MG63 (cell line): ENCODE measurements around the gene BLVRA. TPM values are rescaled to one million over a fixed set of nuclear protein-coding genes. Genes with fewer than 3 reads are reported as not detected.
"Not testable (repeated sequence)": the region's sequence is repeated elsewhere in the genome, so short reads cannot be mapped to it uniquely, and the experiment has no call there.

Source experiments
- DNase-seq: peaks from one replicate; pipeline ENCODE4 v3.0.0-alpha.2; 2020
- H3K27me3 ChIP-seq: fragments of 250-450 bp; sonication (Bioruptor Pico); 2 replicates; pipeline ENCODE4 v1.5.1; 2020; ENCODE audit warnings: mild to moderate bottlenecking, moderate library complexity
- H3K36me3 ChIP-seq: fragments of 250-450 bp; sonication (Bioruptor Pico); 2 replicates; pipeline ENCODE4 v1.5.1; 2020; ENCODE audit warnings: mild to moderate bottlenecking, moderate library complexity
- H3K4me3 ChIP-seq: fragments of 250-450 bp; sonication (Bioruptor Pico); 2 replicates; pipeline ENCODE4 v1.5.1; 2020; ENCODE audit warnings: mild to moderate bottlenecking, moderate library complexity
- H3K9me3 ChIP-seq: fragments of 250-450 bp; sonication (Bioruptor Pico); 2 replicates; pipeline ENCODE4 v1.5.1; 2020; ENCODE audit warnings: mild to moderate bottlenecking, moderate library complexity
- total RNA-seq: library from RNA; depleted of rRNA; stranded (reverse); fragments of >200 nt; shearing (Covaris generic); gene quantifications from 2 replicates; pipeline ENCODE4 v1.2.3, GENCODE V29; 2014; ENCODE audit warnings: low replicate concordance

The BLVRA gene
- total RNA-seq, 1 experiment from 2014 or later = 42.1 TPM

DNA sequence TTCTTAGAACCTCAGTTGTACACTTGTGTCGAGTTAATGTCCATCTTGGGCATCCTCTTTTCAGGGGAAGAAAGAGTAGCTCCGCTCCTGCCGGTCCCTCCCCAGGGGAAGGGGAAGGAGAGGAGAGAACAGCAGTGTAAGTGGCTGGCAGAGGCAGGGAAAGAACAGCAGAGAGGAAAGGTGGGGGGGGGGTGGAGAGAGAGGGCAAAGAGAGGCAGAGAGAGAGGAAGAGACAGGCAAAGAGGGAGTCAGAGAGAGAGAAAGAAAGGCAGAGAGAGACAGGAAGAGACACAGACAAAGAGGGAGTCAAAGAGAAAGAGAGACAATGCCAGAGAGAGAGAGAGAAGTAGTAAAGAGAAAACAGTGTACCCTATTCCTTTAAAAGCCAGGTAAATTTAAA is 56.9 kb downstream of the BLVRA start:
- H3K36me3 ChIP-seq = no peaks in the 10 kb centered on the region

DNA sequence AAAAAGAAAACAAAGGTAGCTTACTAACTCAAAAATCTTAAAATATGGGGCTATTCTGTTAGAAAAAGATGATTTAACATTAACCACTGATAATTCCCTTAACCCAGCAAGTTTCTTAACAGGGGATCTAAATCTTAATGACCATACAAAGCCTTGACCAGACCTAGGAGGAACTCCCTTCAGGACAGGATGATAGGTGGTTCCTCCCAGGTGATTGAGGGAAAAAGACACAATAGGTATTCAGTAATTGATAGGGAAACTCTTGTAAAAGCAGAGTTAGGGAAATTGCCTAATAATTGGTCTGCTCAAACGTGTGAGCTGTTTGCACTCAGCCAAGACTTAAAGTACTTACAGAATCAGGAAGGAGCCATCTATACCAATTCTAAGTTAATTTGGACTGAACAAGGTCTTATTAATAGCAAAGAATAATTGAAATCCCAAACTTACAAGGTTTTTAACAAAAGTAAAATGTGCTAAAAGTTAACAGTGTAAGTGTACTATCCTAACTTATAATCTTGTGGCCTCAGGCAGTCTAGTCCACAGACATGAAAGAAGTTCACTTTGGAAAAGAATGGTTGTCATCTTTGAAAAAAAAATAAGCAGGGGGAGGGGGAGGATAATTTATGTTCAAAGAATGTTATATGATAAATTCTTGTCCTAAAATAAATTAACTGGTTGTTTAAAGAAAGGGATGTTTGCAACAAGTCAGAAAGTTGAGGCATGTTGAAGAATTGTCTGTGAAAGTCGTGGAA is 57.7 kb downstream of the BLVRA start:
- not testable (repeated sequence) for H3K9me3 ChIP-seq, H3K36me3 ChIP-seq, H3K27me3 ChIP-seq, DNase-seq, H3K4me3 ChIP-seq

More for the DNA sequence above, 56.9 kb downstream of the BLVRA start:
- no peak overlapping the region for H3K4me3 ChIP-seq
- peaks cover under 1% of the 10 kb centered on the region; the same call in 1 of the 2 replicates for H3K27me3 ChIP-seq
- no peaks in the 10 kb centered on the region for H3K9me3 ChIP-seq
- DNase-seq = no peak

DNA sequence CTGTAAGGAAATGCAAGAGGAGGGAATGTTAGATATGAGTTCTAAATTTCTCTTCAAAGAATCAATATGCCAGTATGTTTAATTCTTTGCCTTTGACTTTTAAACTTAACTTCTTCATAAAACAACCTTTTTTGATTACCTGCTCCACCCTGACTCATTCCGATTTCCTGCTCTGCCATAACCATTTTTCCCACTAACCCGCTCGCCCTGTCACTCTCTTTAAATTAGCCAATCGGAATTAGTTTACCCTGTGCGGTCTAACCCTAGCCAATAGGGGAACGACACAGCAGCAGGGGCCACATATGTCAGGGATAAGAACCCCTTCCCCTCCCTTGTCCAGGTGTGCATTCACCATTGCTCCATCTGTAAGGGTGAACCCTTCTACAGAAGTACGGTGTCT is 64.9 kb downstream of the BLVRA start:
- H3K36me3 ChIP-seq = not testable (repeated sequence)

DNA sequence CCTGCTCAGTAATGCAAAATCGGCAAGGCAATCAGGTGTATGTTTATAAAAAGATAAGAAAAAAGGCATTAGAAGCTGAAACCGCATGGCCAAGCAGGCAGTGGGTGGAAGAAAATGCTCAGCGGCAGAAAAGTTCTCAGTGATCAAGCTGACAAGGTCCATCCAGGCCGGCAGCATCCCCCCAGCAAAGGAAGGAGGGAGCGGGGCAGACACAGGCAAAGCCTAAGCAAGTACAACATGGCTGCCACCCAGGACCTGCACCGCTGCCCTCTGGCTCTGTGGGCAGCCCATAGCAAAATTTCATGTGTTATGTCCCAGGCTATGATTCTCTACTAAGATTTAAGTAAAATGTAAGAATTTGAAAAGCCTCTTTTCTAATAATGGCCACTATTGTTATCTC is 65.5 kb downstream of the BLVRA start:
- no peaks in the 10 kb centered on the region for H3K9me3 ChIP-seq
- H3K36me3 ChIP-seq = no peaks in the 10 kb centered on the region
- H3K4me3 ChIP-seq = no peak overlapping the region
- H3K27me3 ChIP-seq = peaks cover 4% of the 10 kb centered on the region; the same call in 1 of the 2 replicates
- no peak for DNase-seq

More for the DNA sequence above, 64.9 kb downstream of the BLVRA start:
- not testable (repeated sequence) for H3K4me3 ChIP-seq, H3K9me3 ChIP-seq, DNase-seq, H3K27me3 ChIP-seq

DNA sequence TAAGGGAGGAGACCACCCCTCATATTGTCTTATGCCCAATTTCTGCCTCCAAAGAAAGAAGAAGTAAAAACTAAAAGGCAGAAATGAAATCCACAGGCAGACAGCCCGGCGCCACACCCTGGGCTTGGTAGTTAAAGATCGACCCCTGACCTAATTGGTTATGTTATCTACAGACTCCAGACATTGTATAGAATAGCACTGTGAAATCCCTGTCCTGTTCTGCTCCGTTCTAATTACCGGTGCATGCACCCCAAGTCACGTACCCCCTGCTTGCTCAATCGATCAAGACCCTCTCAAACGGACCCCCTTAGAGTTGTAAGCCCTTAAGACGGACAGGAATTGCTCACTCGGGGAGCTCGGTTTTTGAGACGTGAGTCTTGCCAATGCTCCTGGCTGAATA is 66.0 kb downstream of the BLVRA start:
- H3K27me3 ChIP-seq, H3K4me3 ChIP-seq, DNase-seq: not testable (repeated sequence)

DNA sequence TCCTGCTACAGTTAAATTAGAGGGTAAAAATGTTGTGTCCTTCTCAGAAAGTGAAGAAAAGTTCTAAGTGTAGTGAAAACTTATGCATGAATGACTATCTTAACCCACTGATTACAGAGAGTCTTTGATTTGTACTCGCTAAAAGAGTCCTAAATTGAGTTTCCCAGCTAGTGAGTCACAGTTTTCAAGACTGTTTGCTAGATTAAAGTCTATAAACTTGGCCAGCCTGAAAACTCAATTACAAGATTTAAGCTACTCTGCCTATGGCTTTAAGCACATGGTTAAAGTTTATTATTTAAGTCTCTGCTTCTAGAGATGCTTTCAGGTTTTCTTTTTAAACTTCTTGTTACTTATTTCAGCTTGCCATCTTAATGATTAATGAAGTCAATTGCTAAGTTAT is 66.5 kb downstream of the BLVRA start:
- Histone ChIP-seq H3K9me3 (no peaks in the 10 kb centered on the region), H3K36me3 (no peaks in the 10 kb centered on the region), H3K27me3 (peaks cover 4% of the 10 kb centered on the region; the same call in 1 of the 2 replicates), H3K4me3 (no peak overlapping the region)
- no peak for DNase-seq

More for the DNA sequence above, 66.0 kb downstream of the BLVRA start:
- H3K9me3 ChIP-seq, H3K36me3 ChIP-seq: not testable (repeated sequence)

DNA sequence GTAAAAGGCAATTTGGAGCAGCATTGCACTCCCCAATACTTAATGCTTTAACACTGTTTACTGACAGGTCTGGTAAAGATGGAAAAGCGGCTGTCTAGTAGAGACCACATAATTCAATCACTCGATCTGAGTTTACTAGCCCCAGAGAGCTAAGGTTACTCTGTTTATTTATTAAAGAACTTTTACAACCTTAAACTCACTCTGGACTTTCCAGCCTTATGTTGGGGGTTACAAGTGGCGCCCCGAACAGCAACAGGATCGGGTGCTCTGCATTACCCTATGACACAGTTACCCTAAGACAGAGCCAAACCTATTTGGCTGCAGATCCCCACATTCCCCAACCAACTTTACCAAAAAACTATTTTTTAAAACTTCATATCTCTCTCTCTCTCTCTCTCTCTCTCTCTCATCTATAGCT is 66.9 kb downstream of the BLVRA start:
- peaks cover 4% of the 10 kb centered on the region; the same call in 1 of the 2 replicates for H3K27me3 ChIP-seq
- H3K36me3 ChIP-seq = no peaks in the 10 kb centered on the region
- no peak overlapping the region for H3K4me3 ChIP-seq
- DNase-seq = no peak
- no peaks in the 10 kb centered on the region for H3K9me3 ChIP-seq

DNA sequence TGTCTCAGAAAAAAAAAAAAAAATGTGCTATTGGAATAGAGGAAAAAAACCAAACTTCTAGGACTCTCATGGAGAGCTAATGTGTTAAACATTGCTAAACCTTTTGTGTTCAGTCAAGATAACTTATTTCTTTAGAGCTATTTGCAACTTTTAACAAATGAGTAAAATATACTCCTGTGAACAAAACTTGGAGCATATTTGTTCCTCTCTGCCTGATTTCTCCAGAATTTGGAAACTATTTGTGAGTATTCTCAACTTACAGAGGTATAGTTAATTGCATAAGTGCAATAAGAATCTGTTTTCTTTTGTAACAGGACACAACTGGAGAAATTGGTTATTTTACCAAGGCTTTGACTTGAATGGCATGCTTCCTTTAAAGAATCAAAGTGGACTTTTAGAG is 72.4 kb downstream of the BLVRA start:
- H3K36me3 ChIP-seq, DNase-seq, H3K9me3 ChIP-seq, H3K4me3 ChIP-seq, H3K27me3 ChIP-seq: not testable (repeated sequence)

DNA sequence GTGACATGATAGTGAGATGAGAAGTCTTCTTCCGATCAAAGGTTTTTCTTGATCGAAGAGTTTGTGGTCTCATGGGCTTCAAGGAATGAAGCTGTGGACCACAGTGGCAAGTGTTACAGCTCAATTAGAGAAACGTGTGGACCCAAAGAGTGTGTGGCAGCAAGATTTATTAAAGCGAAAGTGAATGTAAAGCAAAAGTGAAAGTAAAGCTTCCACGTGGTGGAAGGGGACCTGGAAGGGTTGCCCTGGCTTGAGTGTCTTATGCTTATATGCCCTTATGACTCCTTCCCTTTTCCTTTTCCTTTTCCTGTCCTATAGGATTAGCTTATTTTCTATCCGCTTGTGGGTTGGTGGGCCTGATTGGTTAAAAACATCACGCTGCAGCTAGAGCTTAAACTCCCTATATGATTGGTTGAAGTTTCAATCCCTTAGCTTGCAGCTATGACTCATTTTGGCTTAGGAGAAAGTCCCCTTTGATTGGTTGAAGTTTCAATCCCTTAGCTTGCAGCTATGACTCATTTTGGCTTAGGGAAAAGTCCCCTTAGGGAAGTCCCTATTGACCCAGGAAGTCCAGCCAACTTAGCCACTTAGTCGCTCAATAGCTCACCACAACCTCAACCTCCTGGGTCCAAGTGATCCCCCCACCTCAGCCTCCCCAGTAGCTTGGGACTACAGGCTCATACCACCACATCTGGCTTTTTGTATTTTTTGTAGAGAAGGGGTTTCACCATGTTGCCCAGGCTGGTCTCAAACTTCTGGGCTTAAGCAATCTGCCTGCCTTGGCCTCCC is 76.2 kb downstream of the BLVRA start:
- H3K4me3 ChIP-seq = peak overlapping the region; percentile 1; the same call in 1 of the 2 replicates
- peak; percentile 16 for DNase-seq
- H3K27me3 ChIP-seq = no peaks in the 10 kb centered on the region
- H3K9me3 ChIP-seq = peaks cover 2% of the 10 kb centered on the region; the same call in 1 of the 2 replicates
- no peaks in the 10 kb centered on the region for H3K36me3 ChIP-seq

DNA sequence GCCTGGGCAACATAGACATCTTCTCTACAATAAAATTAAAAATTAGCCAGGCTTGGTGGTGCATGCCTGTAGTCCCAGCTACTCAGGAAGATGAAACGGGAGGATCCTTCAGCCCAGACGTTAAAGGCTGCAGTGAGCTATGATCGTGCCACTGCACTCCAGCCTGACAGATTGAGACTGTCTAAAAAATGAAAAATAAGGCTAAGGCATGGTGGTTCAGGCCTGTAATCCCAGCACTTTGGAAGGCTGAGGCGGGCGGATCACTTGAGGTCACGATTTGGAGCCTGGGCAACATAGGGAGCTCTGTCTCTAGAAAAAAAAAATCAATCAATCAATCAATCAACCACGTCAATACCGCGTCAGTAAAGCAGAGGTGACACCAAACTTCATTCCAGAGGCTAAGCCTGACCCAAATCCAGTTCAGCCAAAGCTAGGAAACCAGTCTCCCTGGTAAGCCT is 79.8 kb downstream of the BLVRA start:
- Histone ChIP-seq H3K27me3 (no peaks in the 10 kb centered on the region), H3K9me3 (peaks cover 2% of the 10 kb centered on the region; the same call in 1 of the 2 replicates), H3K36me3 (no peaks in the 10 kb centered on the region), H3K4me3 (no peak overlapping the region; the same call in 1 of the 2 replicates)
- no peak for DNase-seq

DNA sequence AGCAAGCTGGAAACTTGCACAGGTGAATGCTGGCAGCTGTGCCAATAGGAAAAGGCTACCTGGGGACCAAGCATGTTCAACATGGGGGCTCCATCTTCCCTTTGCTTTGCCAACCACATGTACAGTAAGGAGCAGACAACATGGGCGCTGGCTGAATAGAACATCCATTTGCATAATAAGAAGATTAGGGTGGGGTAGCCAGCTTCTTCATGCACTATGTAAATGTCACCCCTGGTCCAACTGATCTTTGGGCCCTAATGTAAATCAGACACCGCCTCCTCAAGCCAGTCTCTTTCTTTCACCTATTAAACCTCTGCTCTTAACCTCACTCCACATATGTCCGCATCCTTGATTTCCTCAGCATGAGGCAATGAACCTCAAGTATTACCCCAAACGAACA is 84.8 kb downstream of the BLVRA start:
- H3K36me3 ChIP-seq = no peaks in the 10 kb centered on the region
- no peak for DNase-seq
- H3K27me3 ChIP-seq = no peaks in the 10 kb centered on the region
- H3K9me3 ChIP-seq = no peaks in the 10 kb centered on the region
- H3K4me3 ChIP-seq = no peak overlapping the region

DNA sequence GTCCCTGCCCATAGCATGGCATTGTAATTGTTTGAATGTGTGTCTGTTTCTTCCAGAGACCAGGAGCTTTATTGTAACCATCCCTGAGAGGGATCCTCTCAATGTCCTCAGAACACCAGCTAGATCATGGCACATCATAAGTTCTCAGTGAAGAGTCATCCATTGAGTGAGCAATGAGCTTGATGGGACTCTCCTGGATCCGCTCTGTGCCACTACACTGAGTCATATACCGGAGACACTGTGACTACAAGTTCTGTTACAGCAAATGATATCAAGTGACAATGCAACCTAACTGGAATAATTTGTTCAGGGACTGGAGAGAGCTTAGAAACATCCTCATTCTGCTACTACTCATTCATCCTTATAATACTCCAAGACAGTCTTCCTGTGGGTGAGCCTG is 85.8 kb downstream of the BLVRA start:
- H3K36me3 ChIP-seq = no peaks in the 10 kb centered on the region
- DNase-seq = no peak

DNA sequence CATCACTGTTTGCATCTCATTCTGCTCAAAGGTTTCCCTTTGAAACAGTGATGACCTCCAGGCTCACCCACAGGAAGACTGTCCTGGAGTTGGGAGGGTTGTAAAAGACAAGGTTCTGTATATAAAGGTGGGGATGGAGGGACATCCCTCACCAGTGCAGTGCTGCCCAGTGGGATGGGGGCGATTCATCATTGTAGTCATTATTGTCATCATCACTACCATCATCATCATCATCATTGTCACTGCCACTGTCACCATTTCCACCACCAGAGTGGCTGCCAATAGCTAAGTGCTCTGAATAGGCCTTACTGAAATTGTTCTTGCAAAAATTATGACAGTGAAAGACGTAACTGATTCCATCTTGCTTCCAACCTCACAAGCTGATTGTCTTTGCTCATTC is 86.2 kb downstream of the BLVRA start:
- no peaks in the 10 kb centered on the region for H3K9me3 ChIP-seq
- no peaks in the 10 kb centered on the region for H3K36me3 ChIP-seq
- no peaks in the 10 kb centered on the region for H3K27me3 ChIP-seq
- no peak overlapping the region for H3K4me3 ChIP-seq
- DNase-seq = no peak

More for the DNA sequence above, 85.8 kb downstream of the BLVRA start:
- Histone ChIP-seq H3K4me3 (no peak overlapping the region), H3K27me3 (no peaks in the 10 kb centered on the region), H3K9me3 (no peaks in the 10 kb centered on the region)

DNA sequence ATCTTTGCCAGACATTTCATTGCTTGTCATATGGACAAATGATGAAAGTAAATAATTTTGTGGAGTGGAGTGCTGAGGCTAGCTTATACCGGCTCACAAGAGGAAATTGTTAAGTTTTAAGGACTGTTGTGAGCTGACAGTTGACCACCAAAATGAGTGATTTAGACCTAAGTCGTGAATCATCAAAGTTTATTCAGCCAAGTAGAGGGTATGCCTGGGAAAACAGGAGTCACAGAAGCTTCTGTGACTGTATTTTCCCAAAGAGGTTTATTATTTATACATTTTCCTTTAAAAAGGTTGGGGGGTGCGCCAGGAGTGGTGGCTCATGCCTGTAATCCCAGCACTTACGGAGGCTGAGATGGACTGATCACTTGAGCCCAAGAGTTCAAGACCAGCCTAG is 89.0 kb downstream of the BLVRA start:
- H3K27me3 ChIP-seq = no peaks in the 10 kb centered on the region
- no peak overlapping the region for H3K4me3 ChIP-seq
- no peaks in the 10 kb centered on the region for H3K9me3 ChIP-seq
- no peaks in the 10 kb centered on the region for H3K36me3 ChIP-seq
- DNase-seq = peak; percentile 28

DNA sequence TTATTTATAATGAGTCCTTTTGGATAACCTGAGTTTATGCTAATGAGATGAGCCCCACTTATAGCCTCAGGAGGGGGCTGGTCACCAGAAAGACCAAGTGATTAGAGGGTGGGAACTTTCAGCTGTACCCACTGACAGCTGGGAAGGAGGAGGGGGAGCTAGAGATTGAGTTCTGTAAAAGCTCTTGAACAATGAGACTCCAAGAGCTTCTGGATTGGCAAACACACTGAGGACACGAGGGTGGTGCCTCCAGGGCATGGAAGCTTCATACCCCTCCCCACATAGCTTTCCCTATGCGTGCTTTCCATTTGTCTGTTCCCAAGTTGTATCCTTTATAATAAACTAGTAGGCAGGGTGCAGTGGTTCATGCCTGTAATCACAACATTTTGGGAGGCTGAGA is 90.6 kb downstream of the BLVRA start:
- Histone ChIP-seq H3K9me3 (no peaks in the 10 kb centered on the region), H3K4me3 (no peak overlapping the region), H3K36me3 (no peaks in the 10 kb centered on the region), H3K27me3 (no peaks in the 10 kb centered on the region)
- no peak for DNase-seq

DNA sequence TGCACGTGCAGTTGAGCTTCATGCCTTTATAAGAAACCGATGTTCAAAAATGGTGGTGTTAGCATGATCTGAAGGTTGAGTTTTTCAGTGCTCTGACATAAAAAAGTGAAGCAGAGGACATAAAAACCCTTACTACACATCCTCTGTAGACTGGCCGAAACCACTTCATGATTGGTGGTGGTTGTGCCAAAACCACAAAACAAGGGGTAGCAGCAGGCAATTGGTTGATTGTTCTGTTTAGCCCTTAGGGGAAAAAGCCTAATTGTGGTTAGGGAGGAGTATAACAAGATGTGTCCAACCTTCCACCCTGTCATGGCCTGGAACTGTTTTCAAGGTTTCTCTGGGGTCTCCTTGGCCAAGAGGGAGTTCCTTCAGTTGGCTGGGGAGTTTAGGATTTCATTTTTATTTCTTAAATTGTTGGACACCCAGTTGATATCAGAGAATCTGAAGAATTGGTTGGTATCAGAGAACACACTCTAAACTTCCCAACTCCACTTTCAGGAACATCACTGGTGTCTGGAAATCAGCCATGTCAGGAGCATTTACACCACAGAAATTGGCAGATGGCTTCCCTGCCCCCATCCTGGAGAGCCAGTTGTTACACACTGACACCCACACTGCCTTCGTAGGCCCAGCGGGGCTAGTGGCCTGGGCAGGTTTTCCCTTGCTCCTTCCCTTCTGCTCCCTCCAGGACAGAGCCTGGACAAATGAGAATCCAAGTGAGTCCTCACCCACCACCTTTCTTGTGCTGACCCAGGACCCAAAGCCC is 92.1 kb downstream of the BLVRA start:
- Histone ChIP-seq H3K9me3 (no peaks in the 10 kb centered on the region), H3K4me3 (no peak overlapping the region), H3K27me3 (no peaks in the 10 kb centered on the region), H3K36me3 (no peaks in the 10 kb centered on the region)
- no peak for DNase-seq

DNA sequence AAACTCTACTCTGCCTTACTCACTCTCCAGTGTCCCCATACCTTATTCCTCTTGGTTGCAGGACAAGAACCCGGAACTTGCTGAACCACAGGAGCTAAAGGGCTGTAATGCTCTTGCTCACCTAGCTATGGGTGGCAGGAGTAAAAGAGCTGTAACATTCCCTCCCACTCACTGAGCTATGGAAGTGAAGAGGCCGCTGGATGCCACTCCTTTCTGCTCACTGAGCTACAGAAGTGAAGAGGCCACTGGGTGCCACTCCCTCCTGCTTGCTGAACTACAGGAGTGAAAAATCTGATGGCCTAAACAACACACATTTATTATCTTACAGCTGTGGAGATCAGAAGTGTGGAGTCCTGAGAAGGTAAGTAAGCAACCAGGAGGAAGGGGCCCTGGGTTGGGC is 93.3 kb downstream of the BLVRA start:
- DNase-seq = no peak
- H3K9me3 ChIP-seq = no peaks in the 10 kb centered on the region
- H3K36me3 ChIP-seq = no peaks in the 10 kb centered on the region
- H3K27me3 ChIP-seq = no peaks in the 10 kb centered on the region
- H3K4me3 ChIP-seq = no peak overlapping the region
